ENCODE measurements around the gene MEIS2.

- TF ChIP-seq CTCF (IDR thresholded peaks at IDR 0.05; ENCODE audit: low read depth, low read length): no peak
- TF ChIP-seq EZH2phosphoT487 (IDR thresholded peaks at IDR 0.05; ENCODE audit: low read depth): no peak
These were observed 5.9 kb downstream of the MEIS2 start for GRCh38 chr15:37094333-37094914.

Data from OCI-LY3 (cell line).